ENCODE results near the gene MAU2. TPM values are rescaled to one million over a fixed set of nuclear protein-coding genes. Genes with fewer than 3 reads are reported as not detected.
"Not testable (repeated sequence)": the region's sequence is repeated elsewhere in the genome, so short reads cannot be mapped to it uniquely, and the experiment has no call there.

Gene MAU2
- total RNA-seq, 2 donors from 2014 or later: 64.2 to 68.5 TPM

- no peaks in the 10 kb centered on the region for H3K4me1 Mint-ChIP-seq (ENCODE audit: low read depth)
- ATAC-seq (replicated peaks in 1 of 2): no peak
- peaks cover 5 to 8% of the 10 kb centered on the region in 2 donors for H3K36me3 Mint-ChIP-seq (ENCODE audit: insufficient read depth in 2 of 2)
- H3K9me3 Mint-ChIP-seq: no peaks in the 10 kb centered on the region
- no peak overlapping the region for H3K27ac Mint-ChIP-seq
- H3K4me3 Mint-ChIP-seq: no peak overlapping the region
- no peaks in the 10 kb centered on the region for H3K27me3 Mint-ChIP-seq (ENCODE audit: low read depth)
- DNase-seq: no peak
Measured at GRCh38 chr19:19342086-19343015, 21.7 kb downstream of the MAU2 start.

GRCh38 chr19:19343016-19343362 lies 22.4 kb downstream of the MAU2 start:
- peaks cover 5 to 8% of the 10 kb centered on the region in 2 donors for H3K36me3 Mint-ChIP-seq (ENCODE audit: insufficient read depth in 2 of 2)
- ATAC-seq (replicated peaks in 1 of 2) (no peak), DNase-seq (no peak)
- H3K9me3 Mint-ChIP-seq: no peaks in the 10 kb centered on the region
- H3K4me1 Mint-ChIP-seq (ENCODE audit: low read depth): no peaks in the 10 kb centered on the region
- no peak overlapping the region for H3K27ac Mint-ChIP-seq
- no peaks in the 10 kb centered on the region for H3K27me3 Mint-ChIP-seq (ENCODE audit: low read depth)
- no peak overlapping the region for H3K4me3 Mint-ChIP-seq

DNA sequence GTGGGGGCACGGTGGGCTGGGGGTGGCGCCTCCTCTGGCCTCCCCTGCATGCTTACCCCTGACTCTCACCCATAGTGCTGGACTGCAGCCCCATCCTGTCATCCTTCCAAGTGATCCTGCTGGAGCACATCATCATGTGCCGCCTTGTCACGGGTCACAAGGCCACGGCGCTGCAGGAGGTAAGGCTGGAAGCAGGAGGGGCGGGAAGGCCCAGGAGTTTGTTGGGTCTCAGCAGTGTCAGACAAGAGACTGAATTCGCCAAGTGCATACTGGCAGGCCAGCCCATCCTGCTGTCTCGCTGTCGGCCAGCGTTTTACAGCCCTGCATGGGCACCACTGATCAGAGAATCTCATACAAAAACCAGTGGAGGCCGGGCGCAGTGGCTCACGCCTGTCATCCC lies 23.1 kb downstream of the MAU2 start:
- H3K9me3 Mint-ChIP-seq: no peaks in the 10 kb centered on the region
- no peak for DNase-seq
- no peaks in the 10 kb centered on the region for H3K4me1 Mint-ChIP-seq (ENCODE audit: low read depth)
- ATAC-seq (replicated peaks in 1 of 2): no peak
- no peak overlapping the region for H3K4me3 Mint-ChIP-seq
- no peak overlapping the region for H3K27ac Mint-ChIP-seq
- no peaks in the 10 kb centered on the region for H3K27me3 Mint-ChIP-seq (ENCODE audit: low read depth)
- peaks cover 2 to 3% of the 10 kb centered on the region in 2 donors for H3K36me3 Mint-ChIP-seq (ENCODE audit: insufficient read depth in 2 of 2)

- no peak overlapping the region for H3K27ac Mint-ChIP-seq
- no peaks in the 10 kb centered on the region for H3K9me3 Mint-ChIP-seq
- H3K4me1 Mint-ChIP-seq (ENCODE audit: low read depth): no peaks in the 10 kb centered on the region
- ATAC-seq (replicated peaks in 1 of 2): no peak
- no peak for DNase-seq
- peaks cover 5 to 6% of the 10 kb centered on the region in 2 donors for H3K36me3 Mint-ChIP-seq (ENCODE audit: insufficient read depth in 2 of 2)
- no peak overlapping the region for H3K4me3 Mint-ChIP-seq
- no peaks in the 10 kb centered on the region for H3K27me3 Mint-ChIP-seq (ENCODE audit: low read depth)
Measured at GRCh38 chr19:19345232-19345631, 24.6 kb downstream of the MAU2 start.

DNA sequence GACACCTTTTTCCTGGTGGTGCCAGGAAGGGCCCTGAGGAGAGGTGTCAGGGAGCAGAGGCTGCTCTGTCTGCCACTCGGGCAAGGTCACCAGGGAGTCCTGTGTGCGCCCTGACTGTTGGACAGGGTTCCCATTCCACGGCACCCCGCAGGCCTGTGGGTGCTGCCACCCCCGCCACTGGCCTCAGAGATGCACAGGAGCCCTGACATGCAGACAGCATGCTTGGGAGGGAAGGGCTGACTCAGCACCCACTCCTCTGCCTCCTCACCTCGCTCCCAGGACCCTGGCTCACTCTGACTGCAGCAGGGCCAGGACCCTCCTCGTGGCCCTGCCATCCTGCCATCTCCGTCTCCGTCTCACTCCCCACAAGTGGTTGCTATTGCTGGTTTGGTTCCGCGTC lies 25.3 kb downstream of the MAU2 start:
- Mint-ChIP-seq H3K27ac (no peak overlapping the region), H3K27me3 (ENCODE audit: low read depth) (no peaks in the 10 kb centered on the region), H3K9me3 (no peaks in the 10 kb centered on the region), H3K36me3 (ENCODE audit: insufficient read depth in 2 of 2) (peaks cover 5 to 6% of the 10 kb centered on the region in 2 donors), H3K4me3 (no peak overlapping the region), H3K4me1 (ENCODE audit: low read depth) (no peaks in the 10 kb centered on the region)
- DNase-seq (no peak), ATAC-seq (replicated peaks in 1 of 2) (no peak)

- H3K4me3 Mint-ChIP-seq: no peak overlapping the region
- ATAC-seq (replicated peaks in 1 of 2): no peak
- no peaks in the 10 kb centered on the region for H3K27me3 Mint-ChIP-seq (ENCODE audit: low read depth)
- peaks cover 5 to 6% of the 10 kb centered on the region in 2 donors for H3K36me3 Mint-ChIP-seq (ENCODE audit: insufficient read depth in 2 of 2)
- H3K4me1 Mint-ChIP-seq (ENCODE audit: low read depth): no peaks in the 10 kb centered on the region
- no peak for DNase-seq
- H3K27ac Mint-ChIP-seq: no peak overlapping the region
- no peaks in the 10 kb centered on the region for H3K9me3 Mint-ChIP-seq
Measured at GRCh38 chr19:19347401-19348110, 26.9 kb downstream of the MAU2 start.

- Mint-ChIP-seq H3K9me3 (no peaks in the 10 kb centered on the region), H3K4me3 (no peak overlapping the region), H3K4me1 (ENCODE audit: low read depth) (no peaks in the 10 kb centered on the region), H3K36me3 (ENCODE audit: insufficient read depth in 2 of 2) (peaks cover 5 to 9% of the 10 kb centered on the region in 2 donors), H3K27me3 (ENCODE audit: low read depth) (no peaks in the 10 kb centered on the region), H3K27ac (no peak overlapping the region)
- DNase-seq (no peak), ATAC-seq (replicated peaks in 1 of 2) (no peak)
Measured at GRCh38 chr19:19348266-19348665, 27.6 kb downstream of the MAU2 start.

GRCh38 chr19:19349365-19349764 lies 28.7 kb downstream of the MAU2 start:
- Mint-ChIP-seq H3K27ac (no peak overlapping the region), H3K9me3 (no peaks in the 10 kb centered on the region), H3K4me3 (no peak overlapping the region), H3K36me3 (ENCODE audit: insufficient read depth in 2 of 2) (peaks cover 5 to 9% of the 10 kb centered on the region in 2 donors), H3K4me1 (ENCODE audit: low read depth) (no peaks in the 10 kb centered on the region), H3K27me3 (ENCODE audit: low read depth) (no peaks in the 10 kb centered on the region)
- ATAC-seq (replicated peaks in 1 of 2): no peak
- no peak for DNase-seq

GRCh38 chr19:19350756-19351155 lies 30.1 kb downstream of the MAU2 start:
- not testable (repeated sequence) for DNase-seq; H3K27me3 Mint-ChIP-seq (ENCODE audit: low read depth); H3K36me3 Mint-ChIP-seq (ENCODE audit: insufficient read depth in 2 of 2); H3K4me1 Mint-ChIP-seq (ENCODE audit: low read depth); H3K9me3 Mint-ChIP-seq; H3K4me3 Mint-ChIP-seq; ATAC-seq (replicated peaks in 1 of 2); H3K27ac Mint-ChIP-seq

GRCh38 chr19:19352823-19353222 lies 32.2 kb downstream of the MAU2 start:
- H3K36me3 Mint-ChIP-seq (ENCODE audit: insufficient read depth in 2 of 2): peaks cover 2 to 8% of the 10 kb centered on the region in 2 donors
- no peak overlapping the region for H3K27ac Mint-ChIP-seq
- no peak overlapping the region for H3K4me3 Mint-ChIP-seq
- H3K9me3 Mint-ChIP-seq: no peaks in the 10 kb centered on the region
- H3K27me3 Mint-ChIP-seq (ENCODE audit: low read depth): no peaks in the 10 kb centered on the region
- ATAC-seq (replicated peaks in 1 of 2): no peak
- DNase-seq: no peak
- H3K4me1 Mint-ChIP-seq (ENCODE audit: low read depth): no peaks in the 10 kb centered on the region

DNA sequence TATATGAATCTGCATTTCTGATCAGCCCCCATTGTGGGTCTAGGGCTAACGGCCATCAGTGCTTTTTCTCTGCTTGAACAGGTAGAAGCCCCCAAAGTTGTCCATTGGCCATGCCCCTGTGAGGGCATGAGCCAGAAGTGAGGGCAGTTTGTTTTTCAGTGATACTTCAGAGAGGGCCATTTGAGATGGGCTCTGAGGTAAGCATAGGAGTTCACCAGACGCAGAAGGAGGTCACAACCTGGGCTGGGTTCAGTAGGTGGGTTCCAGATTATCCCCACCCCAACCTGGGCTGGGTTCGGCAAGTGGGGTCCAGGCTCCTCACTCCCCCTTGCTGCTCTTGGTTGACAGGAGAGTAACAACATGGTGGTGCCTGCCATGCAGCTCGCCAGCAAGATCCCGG lies 33.4 kb downstream of the MAU2 start:
- no peak for DNase-seq
- H3K36me3 Mint-ChIP-seq (ENCODE audit: insufficient read depth in 2 of 2): peaks cover 1 to 7% of the 10 kb centered on the region in 2 donors
- ATAC-seq (replicated peaks in 1 of 2): no peak
- H3K9me3 Mint-ChIP-seq: no peaks in the 10 kb centered on the region
- H3K4me1 Mint-ChIP-seq (ENCODE audit: low read depth): no peaks in the 10 kb centered on the region
- H3K27me3 Mint-ChIP-seq (ENCODE audit: low read depth): no peaks in the 10 kb centered on the region
- H3K4me3 Mint-ChIP-seq: no peak overlapping the region
- no peak overlapping the region for H3K27ac Mint-ChIP-seq

GRCh38 chr19:19354932-19355331 lies 34.3 kb downstream of the MAU2 start:
- Mint-ChIP-seq H3K4me1 (ENCODE audit: low read depth) (no peaks in the 10 kb centered on the region), H3K36me3 (ENCODE audit: insufficient read depth in 2 of 2) (peaks cover 0 to 5% of the 10 kb centered on the region in 2 donors), H3K4me3 (no peak overlapping the region), H3K27ac (no peak overlapping the region), H3K27me3 (ENCODE audit: low read depth) (no peaks in the 10 kb centered on the region), H3K9me3 (no peaks in the 10 kb centered on the region)
- no peak for ATAC-seq (replicated peaks in 1 of 2)
- no peak for DNase-seq

GRCh38 chr19:19355606-19356139 lies 35.0 kb downstream of the MAU2 start:
- Mint-ChIP-seq H3K27me3 (ENCODE audit: low read depth) (no peaks in the 10 kb centered on the region), H3K9me3 (no peaks in the 10 kb centered on the region), H3K36me3 (ENCODE audit: insufficient read depth in 2 of 2) (peaks cover 0 to 5% of the 10 kb centered on the region in 2 donors), H3K4me1 (ENCODE audit: low read depth) (no peaks in the 10 kb centered on the region), H3K4me3 (no peak overlapping the region), H3K27ac (no peak overlapping the region)
- no peak for ATAC-seq (replicated peaks in 1 of 2)
- DNase-seq: no peak

All from activated T-cell treated with anti-CD3 and anti-CD28 coated beads, Interleukin-2, amount 50 U/mL, for 72 hours (primary cell).